GM11168 (cell line): Measurements from ENCODE around the gene DPT.

ENCODE experiments used
- in situ Hi-C: fragments of 300-500 bp; cut with MboI; formaldehyde crosslinking; loops from one replicate; pipeline ENCODE4 v1.12.0; 2022; ENCODE audit warnings: low sequenced_read_pairs; ENCODE audit not compliant: unreplicated experiment

Gene DPT

DNA sequence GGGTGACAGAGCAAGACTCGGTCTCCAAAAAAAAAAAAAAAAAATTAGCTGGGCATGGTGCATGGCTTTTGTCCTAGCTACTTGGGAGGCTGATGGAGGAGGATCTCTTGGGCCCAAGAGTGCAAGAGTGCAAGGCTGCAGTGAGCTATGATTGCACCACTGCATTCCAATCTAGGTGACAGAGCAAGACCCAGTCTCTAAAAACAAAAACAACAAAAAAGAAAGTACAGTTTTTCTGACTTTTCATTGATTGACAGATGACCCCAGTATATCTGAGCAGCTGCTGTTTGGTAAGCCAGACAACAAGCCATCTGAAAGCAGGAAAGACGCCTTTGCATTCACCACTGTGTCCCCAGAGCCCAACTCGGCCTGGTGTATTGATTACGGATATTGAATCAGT lies 10.9 kb upstream of the DPT start:
- in situ Hi-C loops = no loop called here

DNA sequence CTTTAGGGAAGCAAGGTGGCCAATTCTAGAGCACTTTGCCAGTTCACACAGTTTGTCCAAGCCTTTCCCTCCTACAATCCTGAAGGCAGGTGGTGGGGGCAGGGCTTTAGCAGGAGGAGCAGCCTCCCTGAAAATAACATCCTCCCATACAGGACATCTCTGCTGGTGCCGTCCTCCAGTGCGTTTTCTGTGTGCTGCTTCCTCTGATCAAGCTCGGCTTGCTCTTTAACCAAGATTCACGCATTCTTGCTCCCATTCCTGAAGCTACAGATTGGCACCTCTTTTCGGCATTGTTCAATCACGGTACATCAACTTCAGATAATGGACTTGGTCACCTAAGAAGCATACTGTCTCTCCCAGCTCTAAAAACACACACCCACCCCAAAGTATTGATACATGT lies 7.5 kb upstream of the DPT start:
- in situ Hi-C loops = no loop called here

DNA sequence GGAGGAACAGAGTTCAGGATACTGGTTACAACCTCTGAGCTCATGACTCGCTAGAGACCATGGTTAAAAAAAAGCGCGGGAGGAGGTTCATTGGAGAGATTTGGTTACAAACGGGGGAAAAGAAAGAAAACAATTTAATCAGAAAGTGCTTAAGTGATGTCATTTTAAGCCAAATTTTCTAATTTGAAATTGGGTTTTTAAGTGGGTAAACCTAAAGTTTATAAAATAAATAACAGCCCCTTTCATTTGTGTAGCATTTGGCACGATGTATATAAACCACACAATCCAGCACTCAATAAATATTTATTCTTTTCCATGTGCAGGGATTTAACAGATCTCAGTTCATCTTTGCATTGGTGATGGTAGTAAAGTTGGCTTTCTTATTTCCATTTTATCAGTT lies 7.0 kb upstream of the DPT start:
- in situ Hi-C loops = no loop called here

DNA sequence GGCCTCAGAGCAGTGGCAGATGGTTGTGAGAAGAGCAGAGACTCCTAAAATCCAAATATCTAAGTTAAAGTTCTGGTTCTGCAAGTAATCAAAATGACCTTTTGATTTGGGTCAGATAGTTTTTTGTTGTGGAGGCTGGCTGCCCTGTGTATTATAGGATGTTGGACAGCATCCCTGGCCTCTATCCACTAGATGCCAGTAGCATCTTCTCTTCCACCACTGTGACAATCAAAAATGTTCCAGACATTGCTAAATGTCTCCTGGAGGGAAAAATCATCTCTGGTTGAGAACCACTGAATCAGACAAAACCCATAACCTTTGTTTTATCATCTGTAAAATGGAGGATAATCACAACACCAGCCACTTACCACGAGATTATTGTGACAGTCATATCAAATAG lies 5.9 kb upstream of the DPT start:
- in situ Hi-C loops = no loop called here

DNA sequence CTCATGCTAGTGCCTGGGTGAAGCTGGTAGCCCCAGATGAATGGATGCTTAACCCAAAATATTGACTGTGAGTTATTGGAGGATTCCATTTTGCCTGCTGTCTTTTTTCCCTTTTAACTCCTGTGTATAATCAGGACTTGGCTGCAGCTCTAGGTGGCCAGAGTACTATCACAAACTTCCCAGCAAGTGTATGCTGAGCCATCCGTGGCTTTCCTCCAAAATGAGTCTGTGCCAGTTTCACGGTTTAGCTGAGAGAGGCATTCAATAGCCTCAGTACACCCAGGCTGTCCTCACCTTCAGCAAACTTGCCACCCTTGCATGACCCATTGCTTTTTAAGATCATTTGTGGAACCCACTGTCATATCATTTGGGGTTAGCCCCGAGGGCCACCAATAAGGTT lies 5.3 kb upstream of the DPT start:
- in situ Hi-C loops = no loop called here

DNA sequence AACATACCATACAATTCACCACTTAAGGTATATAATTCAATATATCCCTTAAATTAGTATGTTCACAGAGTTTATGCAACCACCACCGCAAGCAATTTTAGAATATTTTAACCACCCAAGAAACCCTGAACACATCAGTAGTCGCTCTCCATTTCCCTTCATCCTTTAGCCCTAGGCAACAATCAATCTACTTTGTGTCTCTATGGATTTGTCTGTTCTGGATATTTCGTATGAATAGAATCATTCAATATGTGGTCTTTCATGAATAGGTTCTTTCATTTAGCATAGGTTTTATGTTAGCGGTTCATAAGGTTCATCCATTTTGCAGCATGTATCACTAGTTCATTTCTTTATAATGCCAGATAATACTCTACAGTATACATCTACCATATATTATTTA lies 4.2 kb upstream of the DPT start:
- in situ Hi-C loops = no loop called here

DNA sequence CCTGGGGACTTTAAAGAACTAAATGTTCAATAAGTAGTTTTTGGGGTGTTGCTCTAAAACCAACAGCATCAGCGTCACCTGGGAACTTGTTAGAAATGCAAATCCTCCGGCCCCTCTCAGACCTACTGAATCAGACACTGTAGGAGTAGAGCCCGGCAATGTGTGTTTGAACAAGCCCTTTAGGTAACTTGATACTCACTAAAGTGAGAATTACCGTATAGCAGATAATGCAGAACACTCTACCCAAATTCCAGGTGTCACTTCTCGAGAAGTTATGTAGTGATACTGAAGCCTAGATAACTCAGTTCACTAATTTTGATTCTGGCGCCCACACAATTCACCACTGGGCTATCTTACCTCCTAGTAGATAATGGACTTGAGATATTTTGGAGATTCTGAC lies 3.7 kb upstream of the DPT start:
- in situ Hi-C loops = no loop called here

DNA sequence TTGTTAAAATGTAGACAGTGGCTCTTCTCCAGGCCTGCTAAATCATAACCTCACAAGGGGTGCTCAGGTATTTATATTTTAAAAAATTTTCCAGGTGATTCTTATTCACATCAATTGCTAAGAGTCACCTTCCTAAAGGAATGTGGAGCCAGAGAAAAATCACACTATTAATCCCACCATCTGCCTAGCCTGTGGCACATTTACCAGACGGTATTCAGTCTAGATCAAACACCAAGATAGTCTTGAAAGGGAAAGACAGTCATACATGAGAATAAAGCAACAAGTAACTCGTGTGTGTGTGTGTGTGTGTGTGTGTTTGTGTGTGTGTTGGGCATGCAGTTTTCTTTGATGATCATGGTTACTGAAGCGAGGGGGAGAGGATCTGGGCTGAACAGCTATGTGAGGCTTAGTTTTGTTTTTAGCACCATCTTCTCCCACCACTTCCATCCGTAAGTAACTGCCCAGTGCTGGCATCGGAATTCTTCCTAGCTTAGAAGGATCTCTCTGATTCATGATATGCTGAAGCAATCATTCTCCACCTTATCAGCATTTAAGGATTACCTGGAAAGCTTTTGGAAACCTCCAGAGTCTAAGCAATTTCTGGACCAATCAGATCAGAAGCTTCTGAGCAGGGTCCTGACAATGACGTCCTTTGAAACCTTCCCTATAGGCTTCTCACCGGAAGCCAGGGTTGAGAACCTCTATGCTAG lies 2.4 kb upstream of the DPT start:
- in situ Hi-C loops = no loop called here

DNA sequence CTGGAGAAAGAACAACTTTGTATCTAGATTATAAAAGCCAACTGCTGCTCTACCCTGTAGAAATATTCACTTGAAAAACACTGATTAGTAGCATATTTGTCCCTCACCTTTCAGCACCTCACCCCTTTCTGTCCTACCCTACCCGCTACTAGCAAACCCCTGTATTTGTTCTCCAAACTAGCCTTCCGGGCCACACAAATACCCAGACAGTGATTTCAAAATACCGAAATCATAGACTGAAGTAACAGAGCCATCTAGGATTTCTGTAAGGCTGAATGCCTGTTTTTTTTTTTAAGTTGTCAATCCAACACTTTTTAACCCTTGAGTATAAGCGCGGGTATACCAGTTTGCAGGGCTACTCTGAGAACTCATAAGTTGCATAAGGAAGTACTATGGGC lies 398 bp upstream of the DPT start:
- in situ Hi-C loops = no loop called here

DNA sequence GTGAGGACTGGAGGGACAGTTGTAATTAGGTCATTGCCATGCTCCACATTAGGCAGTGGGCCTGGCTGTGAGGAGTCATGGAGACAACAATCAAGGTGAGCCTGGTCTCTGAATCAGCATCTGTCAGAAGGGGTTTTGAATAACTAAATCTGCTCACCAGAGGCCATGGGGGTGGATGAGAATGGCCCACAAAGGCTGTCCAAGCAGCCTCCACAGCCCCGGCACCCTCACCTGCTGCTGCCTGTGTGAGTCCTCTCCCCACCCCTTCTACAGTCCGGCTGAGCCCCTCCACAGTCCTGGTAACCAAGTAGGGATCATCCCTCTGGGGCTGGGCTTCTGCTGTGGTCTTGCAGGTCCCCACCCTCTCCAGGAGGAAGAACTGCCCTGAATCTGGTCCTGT lies 2.3 kb downstream of the DPT start:
- in situ Hi-C loops = no loop called here

DNA sequence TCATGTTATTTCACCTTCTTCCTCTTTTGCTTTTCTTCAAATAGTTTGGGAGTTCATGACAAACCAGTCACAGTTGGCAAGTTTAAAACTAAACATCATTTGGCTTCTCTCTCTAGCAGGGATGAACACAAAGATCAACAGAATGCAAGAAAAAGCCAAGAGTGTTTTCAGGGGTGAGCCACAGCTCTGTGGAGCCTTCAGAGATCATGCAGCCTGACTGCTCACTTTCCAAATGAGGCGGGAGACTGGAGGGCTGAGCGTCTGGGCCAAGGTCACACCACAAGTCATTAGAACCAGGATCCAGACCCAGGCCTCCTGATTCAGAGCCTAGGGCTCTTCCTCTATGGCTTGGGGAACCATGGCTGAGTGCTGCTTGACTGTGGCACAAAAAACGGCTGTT lies 2.7 kb downstream of the DPT start:
- in situ Hi-C loops = no loop called here

DNA sequence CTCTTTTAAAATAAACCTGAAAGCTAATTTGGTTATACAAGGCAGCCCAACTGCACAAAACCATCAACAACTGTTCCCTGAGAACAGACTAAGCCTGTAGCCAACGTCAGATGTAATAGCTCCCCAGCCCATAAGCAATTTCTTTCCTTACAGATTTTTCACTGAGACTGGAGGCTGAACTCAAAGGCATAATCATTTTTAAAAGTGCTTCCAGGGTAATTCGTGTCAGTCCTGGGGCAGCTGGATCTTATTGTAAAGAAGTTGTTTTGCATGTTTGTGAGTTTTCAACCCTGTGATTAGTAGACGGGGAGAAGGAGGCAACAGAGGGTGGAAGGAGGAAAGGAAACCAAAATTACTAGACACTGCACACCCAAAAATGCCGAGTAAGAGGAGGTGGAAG lies 3.2 kb downstream of the DPT start:
- in situ Hi-C loops = no loop called here

DNA sequence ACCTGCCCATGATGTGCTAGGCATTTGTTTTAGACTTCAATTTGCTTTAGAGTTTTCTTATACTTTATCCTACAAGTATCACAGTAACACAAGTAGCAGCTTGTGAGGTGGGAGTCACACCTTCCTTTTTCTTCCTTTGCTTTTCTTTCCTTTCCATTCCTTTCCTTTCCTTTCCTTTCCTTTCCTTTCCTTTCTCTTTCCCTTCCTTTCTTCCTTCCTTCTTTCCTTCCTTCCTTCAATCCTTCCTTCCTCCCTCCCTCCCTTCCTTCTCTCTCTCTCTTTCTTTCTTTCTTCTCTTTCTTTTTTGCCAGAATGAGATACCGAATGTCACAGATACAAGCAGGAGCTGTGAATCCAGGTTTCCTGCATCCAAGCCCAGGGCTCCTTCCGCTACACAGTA lies 3.9 kb downstream of the DPT start:
- in situ Hi-C loops = no loop called here

DNA sequence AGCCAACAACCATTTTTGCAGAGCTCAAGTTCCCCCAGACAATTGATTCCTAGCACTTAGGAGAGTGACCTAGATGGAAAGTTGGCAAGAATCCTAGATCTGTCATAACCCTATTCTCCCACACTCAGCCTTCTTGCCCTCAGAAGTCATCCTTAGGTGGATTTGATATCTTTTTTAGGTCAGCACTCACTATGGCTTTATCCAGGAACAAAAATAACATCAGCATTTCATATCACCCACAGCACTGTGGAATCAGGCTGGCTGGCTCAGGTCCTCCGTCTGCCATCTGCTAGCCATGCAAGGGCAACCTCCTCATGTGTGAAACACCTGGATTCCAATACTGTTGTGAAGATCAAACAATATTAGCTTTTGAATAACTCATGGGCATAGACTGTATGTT lies 6.0 kb downstream of the DPT start:
- in situ Hi-C loops = no loop called here

DNA sequence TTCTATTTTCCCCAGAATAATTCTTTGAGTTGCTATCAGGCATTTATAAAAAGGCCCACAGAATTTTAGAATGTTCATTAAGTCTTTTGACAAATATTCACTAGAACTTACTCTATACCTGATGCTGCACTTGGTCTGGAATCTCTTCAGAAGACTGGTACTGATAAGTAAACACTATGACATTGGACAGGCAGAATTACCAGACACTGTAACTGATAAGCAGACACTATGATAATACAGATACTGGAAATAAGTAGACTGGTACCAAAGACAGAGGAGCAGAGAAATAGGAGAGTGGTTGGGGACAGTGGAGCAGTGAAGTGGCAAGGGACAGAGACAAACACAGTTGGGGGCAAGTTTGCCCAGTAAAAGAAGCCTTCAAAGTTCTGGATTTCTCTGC lies 8.2 kb downstream of the DPT start:
- in situ Hi-C loops = no loop called here

DNA sequence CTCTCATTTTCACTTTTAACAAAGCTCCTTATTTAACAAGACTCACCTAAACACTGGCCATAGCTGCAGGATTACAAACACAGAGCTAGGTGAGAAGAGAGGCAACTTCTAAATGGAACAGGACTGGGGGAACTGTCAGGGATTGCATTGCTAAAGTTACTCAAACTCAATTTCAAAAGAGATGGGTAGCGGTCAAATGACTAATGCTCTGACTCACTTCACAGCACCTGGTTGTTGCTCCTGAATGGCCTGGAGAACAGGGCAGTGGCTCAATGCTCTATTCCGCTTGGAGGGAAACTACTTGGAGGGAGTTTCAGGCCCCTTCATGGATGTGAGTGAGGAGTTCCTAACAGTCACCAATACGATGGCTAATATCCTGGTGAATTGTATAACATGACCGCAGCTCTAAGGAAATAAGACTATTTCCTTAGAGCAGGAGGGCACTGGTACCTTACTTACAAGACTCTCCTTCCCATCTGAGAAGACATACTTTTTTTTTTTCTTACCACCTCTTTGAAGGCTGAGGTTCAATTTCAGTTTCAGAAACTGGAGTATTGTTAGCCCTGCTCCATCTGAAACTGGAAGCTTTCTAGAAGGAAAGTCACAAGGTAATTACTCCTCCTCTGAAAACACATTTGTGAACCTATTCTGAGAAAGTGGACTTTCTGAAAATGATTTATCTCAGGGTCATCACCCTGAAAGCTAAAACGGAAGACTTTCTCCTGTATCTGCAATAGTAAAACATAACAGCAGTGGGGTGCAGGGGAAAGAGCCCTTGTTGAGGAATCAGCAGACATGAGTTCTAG lies 9.5 kb downstream of the DPT start:
- in situ Hi-C loops = no loop called here

DNA sequence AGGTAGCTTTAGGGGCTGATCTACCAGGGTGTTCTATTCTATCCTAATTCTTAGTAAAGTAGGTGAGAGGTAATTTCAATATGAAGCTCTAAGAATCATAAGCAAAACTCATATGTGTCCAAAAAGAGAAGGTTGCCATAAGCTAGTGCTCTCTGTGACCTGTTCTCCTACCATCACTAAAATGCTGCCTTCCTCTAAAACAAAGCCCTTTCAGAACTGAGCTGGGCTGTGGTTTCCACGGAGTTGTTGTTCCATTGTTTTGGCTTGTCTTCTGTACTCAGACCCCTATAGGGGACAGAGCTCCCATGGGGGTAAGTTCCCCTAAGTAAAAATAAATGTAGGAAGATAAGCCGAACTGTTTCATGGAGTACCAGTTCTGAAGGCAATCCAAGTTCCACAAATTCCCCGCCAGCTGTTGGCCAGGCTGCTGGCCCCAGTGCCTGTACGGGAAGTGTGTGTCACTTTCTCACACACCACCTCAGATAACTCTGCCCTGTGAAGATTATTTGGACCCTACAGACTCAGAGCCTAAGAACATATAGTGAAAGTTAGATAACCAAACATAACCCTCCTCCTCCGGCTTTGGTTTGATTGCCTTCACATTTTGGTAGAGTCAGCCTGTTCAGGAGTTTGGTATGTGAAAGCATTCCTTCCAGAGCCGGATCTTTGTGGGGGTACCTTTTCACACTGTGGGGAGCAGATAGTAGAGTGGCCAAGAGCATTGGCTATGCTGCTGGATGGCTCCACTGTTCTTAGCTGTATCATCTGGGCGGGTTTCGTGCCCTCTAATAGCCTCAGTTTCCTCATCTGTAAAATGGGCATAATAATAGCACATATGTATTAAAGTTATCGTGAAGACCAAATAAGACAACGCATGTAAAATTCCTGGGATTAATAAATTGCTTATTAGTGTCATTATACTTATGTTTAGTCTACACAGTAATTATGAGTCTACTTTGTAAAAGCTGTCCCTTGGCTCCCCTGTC lies 10.8 kb downstream of the DPT start:
- in situ Hi-C loops = no loop called here

DNA sequence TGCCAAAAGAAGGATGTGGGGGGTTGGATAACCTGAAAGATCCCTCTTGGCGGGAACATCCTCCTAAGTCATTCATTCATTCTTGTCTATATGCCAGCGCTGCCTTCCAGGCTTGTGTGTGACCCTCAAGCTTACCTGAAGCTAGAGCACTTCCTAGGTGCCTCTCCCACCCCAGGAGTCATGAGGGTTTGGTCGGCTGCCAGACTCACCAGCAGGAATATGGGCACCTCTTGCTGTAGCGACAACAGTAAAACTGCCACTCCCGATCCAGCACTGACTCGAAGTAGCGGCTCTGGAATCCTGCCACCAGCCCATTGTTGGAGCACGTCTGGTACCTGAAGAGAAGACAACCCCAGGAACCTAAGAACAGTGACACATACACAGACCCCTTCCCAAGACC lies 15.0 kb downstream of the DPT start:
- in situ Hi-C loops = no loop called here

DNA sequence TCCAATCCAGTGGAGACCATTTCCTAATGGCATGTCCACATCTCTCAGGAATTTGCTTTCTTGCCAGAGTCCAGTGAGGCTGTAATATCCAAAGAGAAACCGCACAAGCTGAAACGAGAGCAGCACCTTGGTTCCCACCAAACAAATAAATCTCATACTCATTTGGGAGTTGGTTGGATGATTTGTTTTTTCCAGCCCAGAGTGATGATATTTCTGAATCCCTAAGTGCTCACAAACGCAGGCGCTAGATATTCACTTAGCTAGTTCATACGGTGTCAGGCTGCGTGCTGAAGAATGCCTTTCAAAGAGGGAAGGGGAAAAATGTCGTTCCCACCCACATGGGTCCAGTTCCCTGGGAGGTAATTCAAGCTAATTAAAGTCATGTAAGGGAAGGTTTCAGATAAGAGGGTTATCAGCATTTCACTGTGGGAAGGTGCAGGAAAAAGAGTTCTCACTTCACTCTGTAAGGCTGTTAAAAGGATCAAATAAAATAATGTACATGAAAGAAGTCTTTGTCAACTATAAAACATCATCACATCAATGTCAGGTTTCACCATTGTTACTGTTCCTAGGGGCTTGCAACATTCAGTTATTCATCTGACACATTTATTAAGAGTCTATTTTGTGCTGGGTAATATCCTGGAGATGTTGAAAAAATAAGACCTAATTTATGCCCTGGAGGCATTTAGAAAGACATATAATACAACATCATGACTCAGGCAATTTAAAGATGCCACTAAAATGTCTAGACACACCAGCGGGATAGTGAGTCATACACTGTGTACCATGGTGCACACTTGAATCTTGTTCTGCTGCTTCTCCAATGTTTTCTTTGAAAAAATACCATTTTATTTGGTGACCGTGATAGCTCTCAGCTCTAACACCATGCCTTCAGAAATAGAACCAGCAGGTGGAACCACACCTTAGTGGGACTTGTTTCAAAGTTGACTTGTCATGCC lies 19.3 kb downstream of the DPT start:
- in situ Hi-C loops = no loop called here
